Activated naive CD4-positive, alpha-beta T cell treated with anti-CD3 and anti-CD28 coated beads for 36 hours (primary cell): ENCODE measurements around the gene CDK6. TPM values are rescaled to one million over a fixed set of nuclear protein-coding genes. Genes with fewer than 3 reads are reported as not detected.

ENCODE experiments used
- CTCF ChIA-PET: fragments of 350-600 bp; sonication (Branson Sonifier 250); formaldehyde crosslinking; loops from one replicate; lab custom pipeline; 2021; ENCODE audit warnings: antibody characterized with exemption; lab: Charles Lee
- DNase-seq: peaks from one replicate; pipeline ENCODE4 v3.0.0-alpha.2; 2020
- H3K27ac Mint-ChIP-seq: one replicate; pipeline ENCODE4 v1.8.0; 2021; ENCODE audit warnings: mild to moderate bottlenecking, mixed read lengths
- H3K27me3 Mint-ChIP-seq: one replicate; pipeline ENCODE4 v1.8.0; 2021; ENCODE audit warnings: low read depth, mixed read lengths
- H3K36me3 Mint-ChIP-seq: one replicate; pipeline ENCODE4 v1.8.0; 2021; ENCODE audit warnings: low read depth, mixed read lengths
- H3K4me1 Mint-ChIP-seq: one replicate; pipeline ENCODE4 v1.8.0; 2021; ENCODE audit warnings: low read depth, mixed read lengths
- H3K4me3 Mint-ChIP-seq: one replicate; pipeline ENCODE4 v1.8.0; 2021; ENCODE audit warnings: mild to moderate bottlenecking, moderate library complexity, mixed read lengths
- H3K9me3 Mint-ChIP-seq: one replicate; pipeline ENCODE4 v1.8.0; 2021; ENCODE audit warnings: mixed read lengths
- intact Hi-C: fragments of 100-400 bp; cut with micrococcal nuclease; formaldehyde crosslinking; loops from one replicate; pipeline ENCODE4 v1.15.1; 2023
- total RNA-seq, 2 experiments: library from RNA; stranded (reverse); gene quantifications; one replicate each; pipeline ENCODE4 v1.2.3, GENCODE V29; 2021

CDK6 gene
- total RNA-seq, 2 experiments from 2014 or later, result 99.4 to 101 TPM

DNA sequence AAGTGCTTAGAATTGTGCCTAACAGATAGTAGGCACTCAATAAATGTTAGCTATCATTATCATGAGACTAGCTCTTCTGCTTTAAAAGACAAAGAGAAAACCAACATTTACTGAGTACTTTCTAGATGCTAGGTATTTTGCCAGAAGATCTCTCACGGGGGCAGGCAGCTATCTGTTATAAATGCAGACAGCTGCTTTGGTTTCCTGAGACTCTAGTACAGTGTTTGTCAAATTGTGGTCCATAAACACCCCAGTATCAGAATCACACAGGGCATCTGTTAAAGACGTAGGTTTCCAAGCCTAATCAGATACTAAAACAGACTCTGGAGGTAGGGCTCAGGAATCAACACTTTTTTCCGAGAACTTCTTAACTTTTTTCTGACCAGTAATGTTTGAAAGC lies 260.1 kb downstream of the CDK6 start:
- intact Hi-C loops, result no loop called here
- DNase-seq, result no peak
- CTCF ChIA-PET, result interaction anchor here (0.5 kb wide), 1 partner anchor 9 kb away, joined by 3 read pairs; no protein-coding TSS in a partner anchor
- Mint-ChIP-seq H3K27me3 (no peaks in the 10 kb centered on the region), H3K36me3 (peaks cover 27% of the 10 kb centered on the region), H3K4me3 (no peak overlapping the region), H3K9me3 (no peaks in the 10 kb centered on the region), H3K4me1 (peaks cover 2% of the 10 kb centered on the region), H3K27ac (no peak overlapping the region)

DNA sequence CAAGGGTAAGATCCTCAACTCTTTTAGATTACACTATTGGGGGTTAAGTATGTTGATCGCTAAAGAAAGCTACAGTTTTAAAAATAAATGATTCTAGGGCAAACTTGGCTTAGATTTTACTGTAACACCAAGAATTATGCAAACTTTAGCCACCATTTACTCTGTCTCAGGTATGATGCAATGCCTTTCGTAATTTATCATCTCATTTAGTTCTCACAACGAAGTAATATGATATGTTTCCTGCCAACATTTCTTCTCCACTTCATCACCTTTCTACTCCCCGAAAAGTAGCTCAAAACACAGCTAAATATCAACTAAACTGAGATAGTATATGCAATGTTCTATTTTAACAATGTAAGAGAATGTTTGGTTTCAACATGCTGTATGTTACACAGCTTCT lies 267.2 kb downstream of the CDK6 start:
- H3K36me3 Mint-ChIP-seq, result peaks cover 12% of the 10 kb centered on the region
- CTCF ChIA-PET, result no interaction called here
- H3K9me3 Mint-ChIP-seq, result no peaks in the 10 kb centered on the region
- H3K4me1 Mint-ChIP-seq, result peaks cover under 1% of the 10 kb centered on the region
- H3K4me3 Mint-ChIP-seq, result no peak overlapping the region
- no peaks in the 10 kb centered on the region for H3K27me3 Mint-ChIP-seq
- H3K27ac Mint-ChIP-seq, result peak overlapping the region; percentile 48
- intact Hi-C loops, result no loop called here
- no peak for DNase-seq

DNA sequence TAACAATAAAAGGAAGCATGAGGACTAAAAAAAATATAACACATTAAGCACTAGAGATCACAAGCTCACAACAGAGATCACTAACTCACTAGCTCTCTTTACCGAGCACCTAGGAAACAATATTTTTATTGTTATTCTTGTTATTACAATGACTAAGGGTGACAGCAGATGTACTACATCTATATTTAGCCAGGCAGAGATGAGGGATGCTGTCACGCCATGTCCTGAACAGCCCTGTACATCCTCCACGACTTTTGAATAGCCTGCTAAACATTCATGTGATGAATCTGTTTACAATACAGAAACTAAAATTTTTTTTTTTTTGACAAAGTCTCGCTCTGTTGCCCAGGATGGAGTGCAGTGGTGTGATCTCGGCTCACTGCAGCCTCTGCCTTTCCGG lies 268.9 kb downstream of the CDK6 start:
- intact Hi-C loops, result no loop called here
- no peak for DNase-seq
- CTCF ChIA-PET, result interaction anchor here (0.7 to 1.5 kb wide), 2 partner anchors 9 to 23 kb away, joined by 3 to 6 read pairs; partner anchors contain the start of gene FAM133B
- H3K4me3 Mint-ChIP-seq, result no peak overlapping the region
- H3K9me3 Mint-ChIP-seq, result no peaks in the 10 kb centered on the region
- peaks cover 11% of the 10 kb centered on the region for H3K36me3 Mint-ChIP-seq
- no peak overlapping the region for H3K27ac Mint-ChIP-seq
- H3K27me3 Mint-ChIP-seq, result no peaks in the 10 kb centered on the region
- H3K4me1 Mint-ChIP-seq, result no peaks in the 10 kb centered on the region

DNA sequence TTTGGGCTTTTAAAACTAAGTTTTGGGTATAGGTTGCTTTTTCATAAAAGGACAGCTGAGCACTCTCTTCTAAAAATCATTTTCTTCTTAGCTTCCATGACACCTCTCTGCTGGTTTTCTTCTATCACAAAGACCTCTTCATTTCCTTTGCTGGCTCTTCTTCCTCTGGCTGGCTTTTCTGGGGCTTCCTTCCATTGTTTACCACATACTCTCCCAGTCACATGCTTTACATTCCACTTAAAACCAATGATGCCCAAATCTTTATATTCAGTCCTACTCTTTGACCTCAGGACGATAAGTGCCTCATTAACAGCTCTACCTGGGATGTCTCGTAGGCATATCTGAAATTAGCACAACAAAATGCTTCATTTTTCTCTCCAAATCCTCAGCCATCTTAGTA lies 273.0 kb downstream of the CDK6 start:
- intact Hi-C loops, result no loop called here
- Mint-ChIP-seq H3K4me3 (no peak overlapping the region), H3K4me1 (no peaks in the 10 kb centered on the region), H3K27me3 (no peaks in the 10 kb centered on the region), H3K9me3 (no peaks in the 10 kb centered on the region), H3K36me3 (peaks cover 7% of the 10 kb centered on the region), H3K27ac (peak overlapping the region; percentile 21)
- no peak for DNase-seq
- CTCF ChIA-PET, result no interaction called here

DNA sequence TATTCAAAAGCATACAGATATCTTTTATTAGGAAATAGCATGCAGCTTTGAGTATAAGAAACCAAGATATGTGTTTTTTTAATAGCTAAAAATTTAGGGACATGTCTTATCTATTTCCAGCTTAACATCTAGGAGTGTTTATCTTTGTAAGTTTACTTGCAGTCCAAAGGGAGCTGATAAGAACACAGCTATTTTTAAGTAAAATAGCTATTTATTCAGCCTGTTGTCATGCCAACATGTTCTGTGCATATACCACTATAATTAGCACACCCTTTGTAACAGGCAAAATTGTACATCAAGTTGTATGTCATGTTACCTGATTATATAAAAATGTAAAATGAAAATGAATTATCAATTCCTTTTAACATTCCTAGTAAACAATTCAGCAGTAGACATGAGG lies 275.8 kb downstream of the CDK6 start:
- H3K27ac Mint-ChIP-seq, result no peak overlapping the region
- no peak for DNase-seq
- H3K36me3 Mint-ChIP-seq, result peaks cover 3% of the 10 kb centered on the region
- H3K27me3 Mint-ChIP-seq, result no peaks in the 10 kb centered on the region
- H3K4me3 Mint-ChIP-seq, result no peak overlapping the region
- CTCF ChIA-PET, result no interaction called here
- no peaks in the 10 kb centered on the region for H3K4me1 Mint-ChIP-seq
- no peaks in the 10 kb centered on the region for H3K9me3 Mint-ChIP-seq
- intact Hi-C loops, result no loop called here

DNA sequence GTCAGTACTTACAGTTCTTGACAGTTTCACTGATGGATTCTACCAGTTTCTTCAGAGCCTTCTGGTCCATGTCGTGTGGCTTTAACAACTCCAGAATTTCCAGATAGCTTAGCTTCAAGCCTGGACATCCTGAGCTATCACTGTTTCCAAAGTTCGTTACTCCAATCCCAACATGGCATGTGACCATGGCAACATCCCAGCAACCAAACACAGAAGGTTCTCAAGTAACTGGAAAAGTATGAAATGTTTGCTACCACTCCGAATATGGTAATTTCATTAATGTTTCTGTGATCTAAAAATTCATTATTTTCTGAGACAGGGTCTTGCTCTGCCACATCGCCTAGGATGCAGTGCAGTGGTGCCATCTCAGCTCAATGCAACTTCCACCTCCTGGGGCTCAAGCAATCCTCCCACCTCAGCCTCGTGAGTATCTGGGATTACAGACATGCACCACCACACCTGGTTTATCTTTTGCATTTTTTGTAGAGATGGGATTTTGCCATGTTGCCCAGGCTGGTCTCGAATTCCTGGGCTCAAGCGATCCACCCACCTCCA lies 278.5 kb downstream of the CDK6 start:
- Mint-ChIP-seq H3K36me3 (peaks cover 1% of the 10 kb centered on the region), H3K4me3 (no peak overlapping the region), H3K27me3 (no peaks in the 10 kb centered on the region), H3K4me1 (no peaks in the 10 kb centered on the region), H3K27ac (no peak overlapping the region), H3K9me3 (no peaks in the 10 kb centered on the region)
- intact Hi-C loops, result no loop called here
- CTCF ChIA-PET, result interaction anchor here (0.6 kb wide), 1 partner anchor 36 kb away, joined by 5 read pairs; no protein-coding TSS in a partner anchor
- DNase-seq, result no peak

DNA sequence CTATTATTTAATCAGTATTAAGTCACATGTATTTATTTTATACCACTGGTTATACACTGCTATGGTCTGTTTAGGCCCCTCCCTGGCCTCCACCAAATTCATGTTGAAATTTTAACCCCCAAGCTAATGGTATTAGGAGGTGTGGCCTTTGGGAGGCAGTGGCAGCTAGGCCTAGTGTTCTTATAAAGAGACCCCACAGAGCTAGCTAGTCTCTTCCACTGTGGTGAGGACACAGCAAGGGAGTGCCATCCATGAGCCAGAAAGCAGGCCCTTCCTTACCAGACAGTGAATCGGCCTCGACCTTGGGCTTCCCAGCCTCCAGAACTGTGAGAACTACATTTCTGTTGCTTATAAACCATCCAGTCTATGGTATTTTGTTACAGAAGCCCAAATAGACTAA lies 279.1 kb downstream of the CDK6 start:
- Mint-ChIP-seq H3K36me3 (no peaks in the 10 kb centered on the region), H3K4me3 (no peak overlapping the region), H3K27ac (no peak overlapping the region), H3K4me1 (no peaks in the 10 kb centered on the region), H3K27me3 (no peaks in the 10 kb centered on the region), H3K9me3 (no peaks in the 10 kb centered on the region)
- intact Hi-C loops, result no loop called here
- DNase-seq, result no peak
- CTCF ChIA-PET, result interaction anchor here (1.0 kb wide), 1 partner anchor 53 kb away, joined by 3 read pairs; no protein-coding TSS in a partner anchor

Other genes with a start within 250 kb of the CDK6 start
- 10 to 100 TPM; 21.6 to 25.3 TPM for gene FAM133B, start 246.2 kb downstream of the CDK6 start, total RNA-seq